ENCODE data around the gene WNT9B. TPM values are rescaled to one million over a fixed set of nuclear protein-coding genes. Genes with fewer than 3 reads are reported as not detected.

Gene WNT9B
- polyA plus RNA-seq, 1 experiment: not detected

- POLR2A ChIA-PET: no interaction called here
- peaks cover 5% of the 10 kb centered on the region; the same call in 1 of the 2 replicates for H3K27me3 ChIP-seq (ENCODE audit: control insufficient read depth, insufficient read depth, low read length)
- CTCF ChIA-PET: interaction anchor here (0.7 to 2.1 kb wide), 3 partner anchors 14 to 24 kb away, joined by 3 to 6 read pairs (median 3); no protein-coding TSS in a partner anchor
- no peaks in the 10 kb centered on the region for H3K36me3 ChIP-seq (ENCODE audit: control insufficient read depth, insufficient read depth, low read length)
- DNase-seq (ENCODE audit: low read depth): no peak
- no peak for TF ChIP-seq CTCF (IDR thresholded peaks at IDR 0.05; ENCODE audit: insufficient read depth, low read depth, low read length)
- H3K4me3 ChIP-seq (ENCODE audit: low read depth, low read length): no peak overlapping the region
Measured at GRCh38 chr17:46810837-46811236, 40.5 kb upstream of the WNT9B start.

GRCh38 chr17:46811978-46812583 lies 39.3 kb upstream of the WNT9B start:
- DNase-seq (ENCODE audit: low read depth): peak; percentile 36
- Histone ChIP-seq H3K27me3 (ENCODE audit: control insufficient read depth, insufficient read depth, low read length) (peaks cover 6% of the 10 kb centered on the region), H3K36me3 (ENCODE audit: control insufficient read depth, insufficient read depth, low read length) (no peaks in the 10 kb centered on the region), H3K4me3 (ENCODE audit: low read depth, low read length) (no peak overlapping the region)
- TF ChIP-seq CTCF (IDR thresholded peaks at IDR 0.05; ENCODE audit: insufficient read depth, low read depth, low read length): no peak
- ChIA-PET POLR2A (no interaction called here), CTCF (interaction anchor here (0.9 to 2.1 kb wide), 4 partner anchors 10 to 128 kb away, joined by 3 to 10 read pairs (median 4); no protein-coding TSS in a partner anchor)

GRCh38 chr17:46812624-46813318 lies 38.6 kb upstream of the WNT9B start:
- peaks cover 12% of the 10 kb centered on the region for H3K27me3 ChIP-seq (ENCODE audit: control insufficient read depth, insufficient read depth, low read length)
- no peaks in the 10 kb centered on the region for H3K36me3 ChIP-seq (ENCODE audit: control insufficient read depth, insufficient read depth, low read length)
- no peak overlapping the region for H3K4me3 ChIP-seq (ENCODE audit: low read depth, low read length)
- no peak for DNase-seq (ENCODE audit: low read depth)
- TF ChIP-seq CTCF (IDR thresholded peaks at IDR 0.05; ENCODE audit: insufficient read depth, low read depth, low read length): no peak
- ChIA-PET CTCF (interaction anchor here (0.9 to 2.1 kb wide), 4 partner anchors 10 to 128 kb away, joined by 3 to 10 read pairs (median 4); no protein-coding TSS in a partner anchor), POLR2A (no interaction called here)

GRCh38 chr17:46813920-46814319 lies 37.5 kb upstream of the WNT9B start:
- ChIA-PET POLR2A (no interaction called here), CTCF (interaction anchor here (0.7 to 2.1 kb wide), 2 partner anchors 8 to 28 kb away, joined by 3 to 10 read pairs; no protein-coding TSS in a partner anchor)
- no peak for DNase-seq (ENCODE audit: low read depth)
- no peak overlapping the region for H3K4me3 ChIP-seq (ENCODE audit: low read depth, low read length)
- peaks cover 22% of the 10 kb centered on the region for H3K27me3 ChIP-seq (ENCODE audit: control insufficient read depth, insufficient read depth, low read length)
- H3K36me3 ChIP-seq (ENCODE audit: control insufficient read depth, insufficient read depth, low read length): no peaks in the 10 kb centered on the region
- no peak for TF ChIP-seq CTCF (IDR thresholded peaks at IDR 0.05; ENCODE audit: insufficient read depth, low read depth, low read length)

GRCh38 chr17:46814446-46814845 lies 36.9 kb upstream of the WNT9B start:
- no peak overlapping the region for H3K4me3 ChIP-seq (ENCODE audit: low read depth, low read length)
- DNase-seq (ENCODE audit: low read depth): no peak
- TF ChIP-seq CTCF (IDR thresholded peaks at IDR 0.05; ENCODE audit: insufficient read depth, low read depth, low read length): no peak
- peaks cover 27% of the 10 kb centered on the region for H3K27me3 ChIP-seq (ENCODE audit: control insufficient read depth, insufficient read depth, low read length)
- no peaks in the 10 kb centered on the region for H3K36me3 ChIP-seq (ENCODE audit: control insufficient read depth, insufficient read depth, low read length)
- ChIA-PET POLR2A (no interaction called here), CTCF (interaction anchor here (1.4 to 2.1 kb wide), 3 partner anchors 8 to 28 kb away, joined by 3 to 10 read pairs (median 5); no protein-coding TSS in a partner anchor)
